DMS 273 (cell line): ENCODE results near the gene CNGB1.
A peak's percentile ranks its signal among the peaks of the same experiment; 100 is the strongest.

Source experiments
- DNase-seq: peaks from one replicate; lab custom pipeline; 2025; ENCODE audit not compliant: unreplicated experiment; lab: John Stamatoyannopoulos, UW

Gene CNGB1

GRCh38 chr16:57977418-57978069, 6.6 kb upstream of the CNGB1 start:
- DNase-seq: peak; percentile 27

GRCh38 chr16:57976331-57976796, 5.4 kb upstream of the CNGB1 start:
- no peak for DNase-seq

GRCh38 chr16:57972306-57972705, 1.4 kb upstream of the CNGB1 start:
- no peak for DNase-seq

- no peak for DNase-seq
Measured at GRCh38 chr16:57971848-57972247, 920 bp upstream of the CNGB1 start.

GRCh38 chr16:57970319-57970718, 609 bp downstream of the CNGB1 start:
- DNase-seq: no peak

- DNase-seq: no peak
Measured at GRCh38 chr16:57969451-57970123, 1.3 kb downstream of the CNGB1 start.

GRCh38 chr16:57967916-57968315, 3.0 kb downstream of the CNGB1 start:
- no peak for DNase-seq

GRCh38 chr16:57966986-57967385, 3.9 kb downstream of the CNGB1 start:
- no peak for DNase-seq

- no peak for DNase-seq
Measured at GRCh38 chr16:57966204-57966771, 4.6 kb downstream of the CNGB1 start.

- DNase-seq: no peak
Measured at GRCh38 chr16:57964157-57964700, 6.7 kb downstream of the CNGB1 start.

GRCh38 chr16:57962756-57963155, 8.2 kb downstream of the CNGB1 start:
- DNase-seq: no peak

- DNase-seq: no peak
Measured at GRCh38 chr16:57962046-57962445, 8.9 kb downstream of the CNGB1 start.

GRCh38 chr16:57961538-57961937, 9.4 kb downstream of the CNGB1 start:
- no peak for DNase-seq

- DNase-seq: no peak
Measured at GRCh38 chr16:57960826-57961472, 10.0 kb downstream of the CNGB1 start.

GRCh38 chr16:57960310-57960709, 10.6 kb downstream of the CNGB1 start:
- DNase-seq: no peak

GRCh38 chr16:57959804-57960203, 11.1 kb downstream of the CNGB1 start:
- DNase-seq: no peak

- no peak for DNase-seq
Measured at GRCh38 chr16:57959121-57959520, 11.8 kb downstream of the CNGB1 start.

GRCh38 chr16:57958544-57958943, 12.4 kb downstream of the CNGB1 start:
- no peak for DNase-seq

GRCh38 chr16:57957673-57958392, 13.1 kb downstream of the CNGB1 start:
- no peak for DNase-seq

- no peak for DNase-seq
Measured at GRCh38 chr16:57956924-57957672, 13.8 kb downstream of the CNGB1 start.
